Fibroblast of lung (primary cell): ENCODE measurements around the gene KLHL2. TPM values are rescaled to one million over a fixed set of nuclear protein-coding genes. Genes with fewer than 3 reads are reported as not detected.
"Not testable (repeated sequence)": the region's sequence is repeated elsewhere in the genome, so short reads cannot be mapped to it uniquely, and the experiment has no call there.

Source experiments
- DNase-seq, 2 donors: peaks; one replicate each; pipeline versions ENCODE4 v3.0.0 to v3.0.0-alpha.2; 2010; ENCODE audit warnings: low read depth in 2 of 2
- H2AFZ ChIP-seq: 2 replicates; pipeline ENCODE4 v1.5.1; 2012; ENCODE audit warnings: low read length, control low read depth, inconsistent platforms
- H3K27ac ChIP-seq: 2 replicates; pipeline ENCODE4 v1.5.1; 2011; ENCODE audit warnings: low read length, control low read depth; ENCODE audit not compliant: insufficient read depth
- H3K27me3 ChIP-seq: 2 replicates; pipeline ENCODE4 v1.5.1; 2011; ENCODE audit warnings: mild to moderate bottlenecking, low read length; ENCODE audit not compliant: control insufficient read depth, insufficient read depth
- H3K36me3 ChIP-seq: 2 replicates; pipeline ENCODE4 v1.5.1; 2011; ENCODE audit warnings: low read length; ENCODE audit not compliant: control insufficient read depth, insufficient read depth
- H3K4me1 ChIP-seq: 2 replicates; pipeline ENCODE4 v1.5.1; 2011; ENCODE audit warnings: low read length; ENCODE audit not compliant: control insufficient read depth, insufficient read depth; ENCODE audit errors: extremely low read depth
- H3K4me2 ChIP-seq: 2 replicates; pipeline ENCODE4 v1.5.1; 2011; ENCODE audit warnings: low read length, control low read depth; ENCODE audit not compliant: insufficient read depth; ENCODE audit errors: extremely low read depth
- H3K4me3 ChIP-seq, 4 experiments: fragments of 200-600 bp in 1 of 4; sonication (generic) in 1 of 4; replicated peaks in 1 of 4; 2 replicates each; pipeline ENCODE4 v1.5.1; 2011 to 2016; ENCODE audit warnings: low read length in 4 of 4, low read depth in 3 of 4, mild to moderate bottlenecking in 3 of 4, control low read depth in 2 of 4, inconsistent platforms in 1 of 4, mixed read lengths in 1 of 4; ENCODE audit not compliant: insufficient read depth in 1 of 4; ENCODE audit errors: control extremely low read depth in 1 of 4
- H3K79me2 ChIP-seq: 2 replicates; pipeline ENCODE4 v1.5.1; 2012; ENCODE audit warnings: mild to moderate bottlenecking, low read length, inconsistent platforms; ENCODE audit not compliant: control insufficient read depth, insufficient read depth
- H3K9ac ChIP-seq: 2 replicates; pipeline ENCODE4 v1.5.1; 2011; ENCODE audit warnings: mild to moderate bottlenecking, low read length, control low read depth; ENCODE audit not compliant: insufficient read depth
- H3K9me3 ChIP-seq: 2 replicates; pipeline ENCODE4 v1.5.1; 2012; ENCODE audit warnings: low read depth, low read length; ENCODE audit not compliant: control insufficient read depth, insufficient read depth
- H4K20me1 ChIP-seq: 2 replicates; pipeline ENCODE4 v1.5.1; 2011; ENCODE audit warnings: low read length; ENCODE audit not compliant: control insufficient read depth, insufficient read depth; ENCODE audit errors: extremely low read depth
- EZH2 ChIP-seq: IDR thresholded peaks from 2 replicates; pipeline ENCODE4 v1.5.1; 2012; ENCODE audit warnings: low read length, control low read depth, mild to moderate bottlenecking; ENCODE audit errors: missing control alignments
- polyA minus RNA-seq: library from RNA; depleted of rRNA, polyadenylated mRNA; stranded (reverse); fragments of >200 nt; gene quantifications from 2 replicates; pipeline ENCODE4 v1.2.3, GENCODE V29; 2011; ENCODE audit warnings: low replicate concordance
- polyA plus RNA-seq, 2 donors: library from polyadenylated mRNA; depleted of rRNA in 1 of 2; stranded (reverse) in 1 of 2; unstranded in 1 of 2; fragments of >200 nt; gene quantifications; 2 replicates each; pipeline ENCODE4 v1.2.1, GENCODE V29; 2011 to 2012; ENCODE audit warnings: missing spikeins in 1 of 2
- total RNA-seq: library from RNA; depleted of rRNA; stranded (reverse); fragments of >200 nt; gene quantifications from 2 replicates; pipeline ENCODE4 v1.2.1, GENCODE V29; 2014
- TF ChIP-seq, protein P1 (sequence below), 2 donors: IDR thresholded peaks in 1 of 2; conservative IDR thresholded peaks in 1 of 2; 1 replicate in 1 of 2; 2 replicates in 1 of 2; pipeline ENCODE4 v1.5.1; 2011 to 2012; ENCODE audit warnings: low read length in 2 of 2, control low read depth in 1 of 2, inconsistent platforms in 1 of 2, low read depth in 1 of 2, mild to moderate bottlenecking in 1 of 2

The KLHL2 gene
- 23.1 and 26.1 TPM in 2 replicates for total RNA-seq
- polyA plus RNA-seq = 13.5 and 14.5 TPM in 2 replicates
- polyA plus RNA-seq (2012) = 10.2 and 10.3 TPM in 2 replicates
- polyA minus RNA-seq = 1.6 and 6.4 TPM in 2 replicates

GRCh38 chr4:165207431-165208220, at the start of gene KLHL2:
Gene KLHL2, plus strand, starts transcription at chr4:165207561. Its CDS starts 316 bp downstream, at chr4:165207877.
- TF ChIP-seq, protein P1, sequence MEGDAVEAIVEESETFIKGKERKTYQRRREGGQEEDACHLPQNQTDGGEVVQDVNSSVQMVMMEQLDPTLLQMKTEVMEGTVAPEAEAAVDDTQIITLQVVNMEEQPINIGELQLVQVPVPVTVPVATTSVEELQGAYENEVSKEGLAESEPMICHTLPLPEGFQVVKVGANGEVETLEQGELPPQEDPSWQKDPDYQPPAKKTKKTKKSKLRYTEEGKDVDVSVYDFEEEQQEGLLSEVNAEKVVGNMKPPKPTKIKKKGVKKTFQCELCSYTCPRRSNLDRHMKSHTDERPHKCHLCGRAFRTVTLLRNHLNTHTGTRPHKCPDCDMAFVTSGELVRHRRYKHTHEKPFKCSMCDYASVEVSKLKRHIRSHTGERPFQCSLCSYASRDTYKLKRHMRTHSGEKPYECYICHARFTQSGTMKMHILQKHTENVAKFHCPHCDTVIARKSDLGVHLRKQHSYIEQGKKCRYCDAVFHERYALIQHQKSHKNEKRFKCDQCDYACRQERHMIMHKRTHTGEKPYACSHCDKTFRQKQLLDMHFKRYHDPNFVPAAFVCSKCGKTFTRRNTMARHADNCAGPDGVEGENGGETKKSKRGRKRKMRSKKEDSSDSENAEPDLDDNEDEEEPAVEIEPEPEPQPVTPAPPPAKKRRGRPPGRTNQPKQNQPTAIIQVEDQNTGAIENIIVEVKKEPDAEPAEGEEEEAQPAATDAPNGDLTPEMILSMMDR (conservative IDR thresholded peaks at IDR 0.05 in 1 of 2, IDR thresholded peaks at IDR 0.05 in 1 of 2; ENCODE audit: low read depth in 1 of 2, low read length in 2 of 2) = no peak
- TF ChIP-seq EZH2 = no peak
- peak; percentile 77 to 79 for DNase-seq
- Histone ChIP-seq H3K4me1 (peaks cover 2% of the 10 kb centered on the region), H3K9ac (peak within 1 kb of the TSS; percentile 74), H2AFZ (peak within 1 kb of the TSS; percentile 100), H3K27ac (peak within 1 kb of the TSS; percentile 57), H3K36me3 (no peaks in the 10 kb centered on the region), H3K79me2 (peaks cover 10% of the 10 kb centered on the region), H3K4me2 (peak within 1 kb of the TSS; percentile 90), H3K27me3 (no peaks in the 10 kb centered on the region), H3K9me3 (no peaks in the 10 kb centered on the region), H4K20me1 (no peaks in the 10 kb centered on the region), H3K4me3 (peak within 1 kb of the TSS; percentile 80 to 89 (median 84))

DNA sequence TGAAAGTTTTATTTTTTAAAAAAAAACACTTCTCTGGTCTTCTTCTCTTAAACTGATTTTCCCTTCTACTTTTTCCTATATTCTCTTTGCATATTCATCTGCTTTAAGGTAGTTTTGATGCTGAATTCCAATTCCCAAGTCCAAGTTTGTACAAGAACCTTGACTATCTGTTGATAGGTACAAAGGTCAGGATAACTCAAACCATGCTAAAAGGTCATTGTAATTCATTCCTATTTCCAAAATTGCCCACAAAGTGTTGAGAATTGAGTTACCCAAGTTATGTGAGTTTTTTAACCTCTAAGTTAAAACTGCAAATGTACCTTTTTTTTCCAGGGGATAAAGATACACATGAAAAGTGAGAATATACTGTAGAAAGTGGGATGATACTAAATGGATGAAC, 48.6 kb upstream of the KLHL2 start:
- Histone ChIP-seq H3K27ac (no peak overlapping the region), H3K9me3 (no peaks in the 10 kb centered on the region), H2AFZ (no peak overlapping the region), H3K4me2 (no peak overlapping the region), H3K36me3 (no peaks in the 10 kb centered on the region), H3K4me1 (no peaks in the 10 kb centered on the region), H3K9ac (no peak overlapping the region), H4K20me1 (no peaks in the 10 kb centered on the region), H3K79me2 (no peaks in the 10 kb centered on the region), H3K4me3 (no peak overlapping the region), H3K27me3 (no peaks in the 10 kb centered on the region)
- TF ChIP-seq EZH2 = no peak
- TF ChIP-seq, protein P1 (conservative IDR thresholded peaks at IDR 0.05 in 1 of 2, IDR thresholded peaks at IDR 0.05 in 1 of 2; ENCODE audit: low read depth in 1 of 2, low read length in 2 of 2) = no peak
- no peak for DNase-seq

- Histone ChIP-seq H3K4me3 (no peak overlapping the region), H4K20me1 (no peaks in the 10 kb centered on the region), H3K27me3 (no peaks in the 10 kb centered on the region), H3K4me1 (no peaks in the 10 kb centered on the region), H3K4me2 (no peak overlapping the region), H3K9me3 (no peaks in the 10 kb centered on the region), H2AFZ (no peak overlapping the region), H3K9ac (no peak overlapping the region), H3K27ac (no peak overlapping the region), H3K36me3 (no peaks in the 10 kb centered on the region), H3K79me2 (no peaks in the 10 kb centered on the region)
- DNase-seq = no peak
- no peak for TF ChIP-seq EZH2
- TF ChIP-seq, protein P1 (conservative IDR thresholded peaks at IDR 0.05 in 1 of 2, IDR thresholded peaks at IDR 0.05 in 1 of 2; ENCODE audit: low read depth in 1 of 2, low read length in 2 of 2) = no peak
These were observed 43.1 kb upstream of the KLHL2 start for GRCh38 chr4:165164257-165164656.

DNA sequence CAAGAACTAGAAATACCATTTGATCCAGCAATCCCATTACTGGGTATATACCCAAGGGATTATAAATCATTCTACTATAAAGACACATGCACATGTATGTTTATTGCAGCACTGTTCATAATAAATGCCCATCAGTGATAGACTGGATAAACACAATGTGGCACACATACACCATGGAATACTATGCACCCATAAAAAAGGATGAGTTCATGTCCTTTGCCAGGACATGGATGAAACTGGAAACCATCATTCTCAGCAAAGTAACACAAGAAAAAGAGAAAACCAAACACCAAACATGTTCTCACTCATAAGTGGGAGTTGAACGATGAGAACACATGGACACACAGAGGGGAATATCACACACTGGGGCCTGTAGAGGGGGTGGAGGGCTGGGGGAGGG, 40.5 kb upstream of the KLHL2 start:
- not testable (repeated sequence) for H3K79me2 ChIP-seq, H3K36me3 ChIP-seq, H2AFZ ChIP-seq, H3K4me2 ChIP-seq, H3K9me3 ChIP-seq, H3K27ac ChIP-seq, DNase-seq, H3K4me3 ChIP-seq, H3K27me3 ChIP-seq, H3K9ac ChIP-seq, H4K20me1 ChIP-seq, H3K4me1 ChIP-seq
